GM19328 (cell line): ENCODE data around the gene CTU2.
"Not testable (repeated sequence)": the region's sequence is repeated elsewhere in the genome, so short reads cannot be mapped to it uniquely, and the experiment has no call there.

ENCODE experiments used
- ATAC-seq: cut with Tn5 transposase; IDR thresholded peaks from one replicate; pipeline ENCODE4 v1.9.1; 2021; ENCODE audit warnings: mild to moderate bottlenecking, moderate library complexity; ENCODE audit not compliant: unreplicated experiment

The CTU2 gene

GRCh38 chr16:88706229-88706964, at the start of gene CTU2, which contains the start of gene RNF166:
Gene CTU2, plus strand, starts transcription at chr16:88706503. Its CDS starts 28 bp downstream, at chr16:88706531.
Gene RNF166, minus strand, starts transcription at chr16:88706408. Its CDS starts 83 bp downstream, at chr16:88706325.
- peak; percentile 67 for ATAC-seq

GRCh38 chr16:88657371-88657770, 48.9 kb upstream of the CTU2 start:
- ATAC-seq, result no peak

DNA sequence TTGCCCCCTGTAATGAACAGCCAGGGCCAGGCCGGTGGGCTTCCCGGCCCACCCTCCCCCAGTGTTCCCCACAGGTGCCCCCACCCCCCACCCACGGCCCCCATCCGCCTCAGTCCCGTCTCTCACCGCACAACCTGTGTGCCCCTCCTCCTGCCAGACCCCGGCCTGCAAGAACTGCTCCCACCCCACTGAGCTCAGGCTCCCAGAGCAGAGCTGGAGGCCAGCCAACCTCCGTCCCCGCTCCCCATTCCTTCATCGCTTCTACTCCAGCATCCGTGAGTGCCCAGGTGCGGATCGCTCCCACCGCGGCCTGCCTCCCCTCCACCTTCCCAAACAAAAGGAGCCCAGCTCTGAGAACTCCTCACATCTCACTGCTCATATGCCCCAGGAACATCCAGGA, 47.6 kb upstream of the CTU2 start:
- ATAC-seq, result no peak

- no peak for ATAC-seq
Measured at GRCh38 chr16:88659160-88659559, 47.1 kb upstream of the CTU2 start.

DNA sequence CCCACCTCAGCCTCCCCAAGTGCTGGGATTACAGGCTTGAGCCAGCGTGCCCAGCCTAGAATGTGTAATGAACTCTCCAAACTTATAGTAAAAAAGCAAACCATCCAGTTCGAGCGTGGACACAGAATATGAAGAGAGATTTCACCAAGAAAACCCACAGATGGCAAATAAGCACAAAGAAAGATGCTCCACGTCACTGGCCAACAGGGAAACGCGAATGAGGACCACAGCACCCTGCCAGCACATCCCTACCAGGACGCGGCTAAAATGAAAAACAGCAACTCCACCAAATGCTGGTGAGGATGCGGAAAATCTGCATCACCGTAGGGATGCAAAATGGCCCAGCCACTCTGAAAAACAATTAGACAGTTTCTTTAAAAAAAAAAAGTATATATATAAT, 44.8 kb upstream of the CTU2 start:
- no peak for ATAC-seq

- no peak for ATAC-seq
Measured at GRCh38 chr16:88662222-88662842, 44.0 kb upstream of the CTU2 start.

GRCh38 chr16:88662843-88663606, 43.3 kb upstream of the CTU2 start, which contains the start of gene MVD:
Gene MVD, minus strand, starts transcription at chr16:88663091. Its CDS starts 11 bp downstream, at chr16:88663080.
- peak; percentile 93 for ATAC-seq

DNA sequence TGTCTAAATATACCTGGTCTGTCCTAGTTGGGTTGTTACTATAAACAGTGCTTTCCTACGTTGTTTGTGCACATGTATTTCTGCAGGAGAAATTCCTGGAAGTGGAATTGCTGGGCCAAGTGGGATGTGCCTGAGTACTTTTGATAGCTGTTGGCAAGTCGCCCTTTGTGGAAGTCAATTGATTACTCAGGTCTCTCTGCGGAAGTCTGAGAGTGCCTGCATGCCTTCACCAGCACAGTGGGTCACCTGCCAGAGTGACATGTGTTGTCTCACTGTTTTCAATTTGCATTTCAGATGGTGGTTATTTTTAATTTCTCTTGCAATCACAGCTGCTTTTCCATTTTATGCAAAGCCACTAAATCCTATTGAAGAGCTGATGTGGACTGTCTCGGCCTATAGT, 41.2 kb upstream of the CTU2 start:
- no peak for ATAC-seq

GRCh38 chr16:88665570-88665969, 40.7 kb upstream of the CTU2 start:
- no peak for ATAC-seq

- ATAC-seq, result no peak
Measured at GRCh38 chr16:88667461-88667860, 38.8 kb upstream of the CTU2 start.

DNA sequence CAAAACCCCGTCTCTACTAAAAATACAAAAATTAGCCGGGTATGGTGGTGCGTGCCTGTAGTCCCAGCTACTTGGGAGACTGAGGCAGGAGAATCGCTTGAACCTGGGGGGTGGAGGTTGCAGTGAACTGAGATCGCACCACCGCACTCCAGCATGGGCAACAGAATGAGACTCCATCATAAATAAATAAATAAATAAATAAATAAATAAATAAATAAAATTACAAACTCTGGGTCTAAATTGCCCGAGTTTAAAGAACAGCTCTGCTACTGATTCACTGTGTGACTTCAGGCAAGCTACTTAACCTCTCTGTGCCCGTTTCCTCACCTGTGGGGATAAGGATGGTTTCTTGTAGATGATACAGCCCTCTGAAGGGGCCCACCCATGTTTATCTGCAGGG, 36.8 kb upstream of the CTU2 start:
- not testable (repeated sequence) for ATAC-seq

DNA sequence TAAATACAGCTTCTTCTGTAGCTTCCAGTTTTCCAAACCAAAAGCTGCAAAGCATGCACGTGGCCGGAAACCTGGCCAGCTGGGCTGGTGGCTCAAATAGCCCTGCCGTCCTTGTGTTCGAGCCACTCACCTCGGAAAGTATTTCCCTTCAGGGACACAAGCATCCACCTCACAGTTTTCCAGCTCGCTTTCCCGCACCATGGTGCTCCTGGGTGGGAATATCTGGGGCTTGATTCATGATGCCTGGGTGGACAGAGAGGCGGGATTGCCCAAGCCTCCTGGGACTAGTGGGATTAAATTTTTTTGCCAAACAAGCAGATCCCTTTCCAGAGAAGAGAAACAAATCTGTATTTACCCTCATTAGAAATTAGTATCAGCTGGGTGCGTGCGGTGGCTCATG, 36.3 kb upstream of the CTU2 start:
- no peak for ATAC-seq

GRCh38 chr16:88671806-88672205, 34.5 kb upstream of the CTU2 start:
- ATAC-seq, result no peak

DNA sequence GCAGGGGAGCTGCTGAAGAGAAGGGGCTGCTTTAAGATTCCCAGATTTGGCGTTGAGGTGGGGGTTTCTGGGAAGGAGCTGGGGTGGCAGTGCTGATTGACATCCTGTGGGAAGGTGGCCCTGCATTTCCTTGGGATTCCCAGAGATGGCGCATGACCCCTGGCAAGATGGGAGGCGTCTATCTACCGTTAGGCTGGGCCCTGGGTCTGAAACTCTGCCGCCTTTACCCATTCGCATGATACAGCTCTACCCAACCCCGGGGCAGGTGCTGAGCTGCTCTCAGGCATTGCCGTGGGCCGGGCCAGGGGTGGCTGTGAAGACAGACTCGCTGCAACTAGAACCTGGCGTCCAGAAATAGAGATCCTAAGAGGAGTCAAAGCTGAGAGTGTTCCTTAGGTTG, 33.5 kb upstream of the CTU2 start:
- no peak for ATAC-seq

DNA sequence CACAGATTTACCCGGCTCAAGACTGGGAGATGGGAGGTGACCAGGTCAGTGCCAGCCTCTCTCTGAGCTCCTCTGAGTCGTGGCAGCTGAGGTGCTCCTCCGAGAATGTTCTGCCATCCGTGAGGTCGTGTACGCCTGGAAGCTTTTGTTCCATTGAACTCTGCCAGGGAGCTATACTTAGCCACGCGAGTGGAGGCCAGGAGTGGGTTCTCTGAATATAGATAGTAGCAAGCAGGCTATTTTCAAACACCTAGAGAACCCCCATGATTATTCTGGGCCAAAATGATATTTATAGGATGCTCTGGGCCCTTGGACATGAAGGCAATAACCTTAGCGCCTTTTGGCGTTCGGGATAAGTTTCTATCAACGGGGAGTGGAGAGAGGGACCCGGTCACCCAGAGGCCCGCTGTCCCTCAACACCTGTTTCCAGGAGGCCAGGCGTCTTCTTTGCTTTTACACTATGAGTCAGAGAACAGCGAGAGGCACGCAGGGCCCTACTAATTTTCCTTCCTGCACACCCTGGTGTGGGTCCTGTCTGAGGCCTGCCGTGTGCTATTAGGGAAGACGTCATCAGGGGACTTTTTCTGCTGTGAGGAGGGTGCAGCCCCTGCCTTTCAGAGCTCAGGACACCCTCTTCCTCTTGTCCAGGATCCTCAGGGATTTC, 32.5 kb upstream of the CTU2 start:
- no peak for ATAC-seq

DNA sequence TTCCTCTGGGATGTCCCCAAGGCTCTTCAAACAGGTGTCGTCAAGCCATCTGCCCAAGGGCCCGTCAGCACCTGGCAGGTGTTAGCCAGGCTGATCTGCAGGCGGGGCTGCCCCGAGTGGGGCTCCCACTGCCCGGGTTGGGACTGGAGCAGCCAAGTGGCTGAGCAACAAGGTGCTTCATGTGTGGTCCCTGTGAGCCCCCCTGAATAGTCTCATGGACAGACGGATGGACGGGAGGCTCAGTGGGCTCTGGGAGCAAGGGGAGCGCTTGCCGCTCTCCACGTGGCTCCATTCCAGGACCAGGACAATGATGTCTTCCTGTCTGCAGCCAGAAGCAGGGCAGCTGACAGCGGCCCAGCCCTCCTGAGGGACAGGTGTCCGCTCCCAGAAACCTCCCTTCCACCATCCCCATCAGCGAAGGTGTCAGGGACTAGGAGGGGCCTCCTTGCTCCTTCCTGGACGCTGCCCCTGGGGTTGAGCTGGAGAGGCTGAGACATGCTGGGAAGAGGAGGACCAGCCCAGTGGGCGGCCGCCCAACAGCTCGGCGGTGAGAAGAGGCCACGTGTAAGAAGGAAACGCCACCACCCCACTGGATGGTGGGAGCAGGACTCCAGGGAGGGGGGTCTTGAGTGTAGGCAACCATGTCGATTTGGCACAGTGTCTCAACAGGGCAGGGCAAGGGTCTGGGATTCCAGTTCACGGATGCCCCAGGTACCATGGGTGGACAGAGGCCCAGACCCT, 29.6 kb upstream of the CTU2 start:
- ATAC-seq, result no peak

DNA sequence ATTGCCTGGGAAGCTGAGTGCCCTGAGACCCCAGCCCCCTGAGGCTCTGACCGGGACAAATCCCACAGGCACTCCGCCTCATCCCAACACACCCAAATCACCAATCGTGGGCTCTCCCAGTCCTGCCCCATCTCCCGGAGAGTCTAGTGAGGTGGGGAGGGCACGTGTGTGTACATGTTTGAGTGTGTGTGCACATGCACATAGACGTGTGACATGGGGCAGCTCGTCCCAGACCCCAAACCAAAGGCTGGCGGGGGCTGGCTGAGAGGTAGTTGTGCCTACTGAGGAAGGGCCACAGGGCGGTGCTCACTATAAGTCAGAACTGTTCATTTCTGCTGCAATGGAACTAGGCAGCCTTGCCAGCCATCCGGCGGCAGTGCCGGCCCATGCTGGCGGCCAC, 28.6 kb upstream of the CTU2 start:
- no peak for ATAC-seq

DNA sequence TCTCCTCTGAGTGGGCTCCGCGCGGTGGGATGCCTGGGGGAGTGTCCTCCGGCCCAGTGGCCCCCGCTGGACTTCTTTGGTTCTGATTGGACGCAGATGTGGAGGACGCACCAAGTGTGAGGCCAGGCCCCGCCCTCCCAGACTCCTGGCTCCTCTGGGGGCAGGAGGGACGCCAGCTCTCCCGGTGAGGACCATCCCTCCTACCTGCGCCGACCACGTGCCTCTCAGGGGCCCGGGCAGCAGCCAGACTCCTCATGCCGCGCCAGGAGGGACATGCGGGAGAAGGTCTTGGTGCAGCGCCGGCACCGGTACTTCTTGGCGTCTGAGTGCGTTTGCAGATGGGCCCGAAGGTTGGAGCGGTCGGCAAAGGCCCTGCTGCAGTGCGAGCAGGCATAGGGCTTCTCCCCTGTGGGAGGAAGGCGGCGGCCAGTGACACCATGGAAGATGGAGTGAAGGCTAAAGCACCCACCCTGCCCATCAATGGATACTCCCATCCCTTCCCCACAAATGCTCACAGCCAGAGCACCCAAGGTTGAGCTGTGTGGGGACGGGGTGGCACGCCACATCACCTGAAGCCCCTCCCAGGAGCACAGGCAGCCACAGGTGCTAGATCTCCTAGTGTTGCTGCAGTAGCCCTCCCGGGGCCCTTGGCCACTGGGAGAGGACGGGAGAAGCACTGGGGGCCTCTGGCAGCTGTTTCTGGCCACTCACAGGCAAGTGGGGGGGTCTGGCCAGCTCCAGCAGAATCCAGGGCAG, 27.9 kb upstream of the CTU2 start:
- no peak for ATAC-seq

GRCh38 chr16:88680554-88681083, 25.7 kb upstream of the CTU2 start:
- no peak for ATAC-seq
